Astrocyte (in vitro differentiated cells and primary cell): ENCODE measurements around the gene NTN1. TPM values are rescaled to one million over a fixed set of nuclear protein-coding genes. Genes with fewer than 3 reads are reported as not detected.

Experiments
- DNase-seq: peaks from one replicate; pipeline ENCODE4 v3.0.0-alpha.2; 2010; ENCODE audit warnings: low read depth
- FAIRE-seq: peaks from 2 replicates; lab custom pipeline; 2011; peaks lifted over from hg19 to GRCh38; lab: Jason Lieb, UNC
- H2AFZ ChIP-seq: 2 replicates; pipeline ENCODE4 v1.6.0; 2012; ENCODE audit warnings: low read depth, low read length, inconsistent platforms
- H3K27ac ChIP-seq: 2 replicates; pipeline ENCODE4 v1.5.1; 2011; ENCODE audit warnings: low read depth, low read length, inconsistent platforms
- H3K27me3 ChIP-seq: 2 replicates; pipeline ENCODE4 v1.6.0; 2011; ENCODE audit warnings: low read length, inconsistent platforms; ENCODE audit not compliant: insufficient read depth
- H3K36me3 ChIP-seq: 2 replicates; pipeline ENCODE4 v1.5.1; 2011; ENCODE audit warnings: low read length, inconsistent platforms; ENCODE audit not compliant: insufficient read depth
- H3K4me1 ChIP-seq: 2 replicates; pipeline ENCODE4 v1.5.1; 2011; ENCODE audit warnings: low read length, inconsistent platforms; ENCODE audit not compliant: insufficient read depth
- H3K4me2 ChIP-seq: 2 replicates; pipeline ENCODE4 v1.6.0; 2012; ENCODE audit warnings: low read length, inconsistent platforms
- H3K4me3 ChIP-seq: 2 replicates; pipeline ENCODE4 v1.5.1; 2011; ENCODE audit warnings: low read depth, mild to moderate bottlenecking, low read length, inconsistent platforms; ENCODE audit not compliant: insufficient read depth
- H3K79me2 ChIP-seq: 2 replicates; pipeline ENCODE4 v1.6.0; 2012; ENCODE audit warnings: mild to moderate bottlenecking, low read length, inconsistent platforms; ENCODE audit not compliant: insufficient read depth
- H3K9ac ChIP-seq: 2 replicates; pipeline ENCODE4 v1.6.0; 2012; ENCODE audit warnings: mild to moderate bottlenecking, low read length, inconsistent platforms
- H3K9me3 ChIP-seq: 2 replicates; pipeline ENCODE4 v1.5.1; 2012; ENCODE audit warnings: low read depth, mild to moderate bottlenecking, low read length, inconsistent platforms; ENCODE audit not compliant: insufficient read depth
- H4K20me1 ChIP-seq: 2 replicates; pipeline ENCODE4 v1.6.0; 2012; ENCODE audit warnings: low read length, inconsistent platforms; ENCODE audit not compliant: insufficient read depth
- H3K27ac Mint-ChIP-seq: one replicate; pipeline ENCODE4 v1.8.0; 2021; ENCODE audit warnings: mild to moderate bottlenecking, mixed read lengths; ENCODE audit not compliant: unreplicated experiment
- H3K27me3 Mint-ChIP-seq: one replicate; pipeline ENCODE4 v1.8.0; 2021; ENCODE audit warnings: low read depth, mixed read lengths; ENCODE audit not compliant: unreplicated experiment
- H3K36me3 Mint-ChIP-seq: one replicate; pipeline ENCODE4 v1.8.0; 2021; ENCODE audit warnings: low read depth, mixed read lengths; ENCODE audit not compliant: unreplicated experiment
- H3K4me1 Mint-ChIP-seq: one replicate; pipeline ENCODE4 v1.8.0; 2021; ENCODE audit warnings: low read depth, mixed read lengths; ENCODE audit not compliant: unreplicated experiment
- H3K4me3 Mint-ChIP-seq: one replicate; pipeline ENCODE4 v1.8.0; 2021; ENCODE audit warnings: mild to moderate bottlenecking, moderate library complexity, mixed read lengths; ENCODE audit not compliant: unreplicated experiment
- H3K9me3 Mint-ChIP-seq: one replicate; pipeline ENCODE4 v1.8.0; 2021; ENCODE audit warnings: mild to moderate bottlenecking, mixed read lengths; ENCODE audit not compliant: unreplicated experiment
- CTCF ChIP-seq: IDR thresholded peaks from 2 replicates; pipeline ENCODE4 v1.5.1; 2011; ENCODE audit warnings: low read depth, mild to moderate bottlenecking, inconsistent platforms, low read length, moderate library complexity; ENCODE audit not compliant: insufficient read depth
- EZH2 ChIP-seq: IDR thresholded peaks from 2 replicates; pipeline ENCODE4 v1.6.1; 2012; ENCODE audit warnings: mild to moderate bottlenecking, low read length, inconsistent platforms; ENCODE audit not compliant: insufficient read depth
- total RNA-seq: library from RNA; stranded (reverse); gene quantifications from 2 replicates; pipeline ENCODE4 v1.2.1, GENCODE V29; 2021

The NTN1 gene
- total RNA-seq, 1 donor from 2014 or later = 9.8 TPM

DNA sequence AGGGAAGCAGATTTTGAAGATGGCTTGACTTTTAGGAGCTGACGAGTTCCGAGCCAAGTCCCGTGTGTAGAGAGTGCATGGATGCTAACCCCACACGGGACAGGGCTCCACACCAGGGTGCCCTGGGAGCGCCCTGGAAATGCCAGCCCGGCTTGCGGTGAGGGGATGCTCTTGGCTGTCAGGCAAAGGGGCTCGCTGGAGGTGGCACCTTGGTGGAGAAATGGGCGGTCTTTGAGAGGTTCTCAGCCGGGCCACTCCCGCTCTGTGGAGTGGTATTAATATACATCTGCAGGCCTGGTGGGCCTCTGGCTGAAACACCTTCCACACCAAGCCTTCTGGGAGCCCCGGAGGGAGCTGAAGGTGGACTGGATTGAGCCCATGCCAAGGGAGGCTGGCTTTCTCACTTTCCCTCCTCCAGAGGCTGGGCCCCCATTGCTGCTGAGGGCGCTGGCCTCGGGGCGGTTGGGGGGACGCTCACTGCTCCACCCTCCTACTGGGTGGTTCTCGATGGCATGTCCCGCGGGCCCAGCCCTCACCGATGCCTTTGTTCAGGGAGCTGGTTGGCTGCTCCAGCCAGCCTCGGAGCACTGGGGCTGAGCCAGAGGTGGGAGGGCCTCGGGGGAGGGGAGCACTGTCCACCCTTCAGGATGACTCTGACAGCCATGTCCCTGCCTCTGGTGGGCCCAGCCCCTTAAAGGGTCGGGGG lies 210.3 kb downstream of the NTN1 start:
- no peaks in the 10 kb centered on the region for H3K36me3 Mint-ChIP-seq
- Histone ChIP-seq H3K27me3 (no peaks in the 10 kb centered on the region), H3K27ac (no peak overlapping the region), H3K79me2 (no peaks in the 10 kb centered on the region), H3K4me2 (no peak overlapping the region), H3K36me3 (no peaks in the 10 kb centered on the region), H4K20me1 (no peaks in the 10 kb centered on the region), H2AFZ (no peak overlapping the region), H3K9ac (no peak overlapping the region), H3K9me3 (no peaks in the 10 kb centered on the region), H3K4me1 (peaks cover 17% of the 10 kb centered on the region), H3K4me3 (no peak overlapping the region)
- FAIRE-seq = no peak
- DNase-seq = no peak
- peaks cover 2% of the 10 kb centered on the region for H3K27me3 Mint-ChIP-seq
- H3K9me3 Mint-ChIP-seq = peaks cover 8% of the 10 kb centered on the region
- no peaks in the 10 kb centered on the region for H3K4me1 Mint-ChIP-seq
- no peak overlapping the region for H3K4me3 Mint-ChIP-seq
- TF ChIP-seq CTCF (no peak), EZH2 (no peak)
- H3K27ac Mint-ChIP-seq = no peak overlapping the region

DNA sequence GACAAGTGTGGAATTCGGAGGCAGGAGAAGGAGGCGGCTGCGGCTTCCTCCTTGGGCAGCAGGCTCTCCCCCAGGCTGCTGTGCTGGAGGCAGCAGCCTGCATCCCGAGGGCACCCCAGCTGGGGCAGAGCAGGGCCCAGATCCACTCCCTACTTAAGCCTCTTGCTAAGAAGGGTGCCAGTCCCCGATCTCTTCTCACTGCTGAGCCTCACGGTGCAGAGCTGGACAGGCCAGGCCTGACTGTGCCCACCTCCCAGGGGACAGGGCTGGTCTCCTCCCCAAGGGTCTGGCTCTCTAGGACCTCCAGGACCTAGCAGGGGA lies 210.8 kb downstream of the NTN1 start:
- no peak overlapping the region for H3K9ac ChIP-seq
- H3K36me3 ChIP-seq = no peaks in the 10 kb centered on the region
- Mint-ChIP-seq H3K36me3 (no peaks in the 10 kb centered on the region), H3K27me3 (peaks cover 2% of the 10 kb centered on the region), H3K4me3 (no peak overlapping the region), H3K27ac (no peak overlapping the region), H3K9me3 (peaks cover 10% of the 10 kb centered on the region), H3K4me1 (no peaks in the 10 kb centered on the region)
- H3K9me3 ChIP-seq = no peaks in the 10 kb centered on the region
- H3K4me1 ChIP-seq = peaks cover 17% of the 10 kb centered on the region
- H3K4me2 ChIP-seq = no peak overlapping the region
- H2AFZ ChIP-seq = no peak overlapping the region
- no peak for FAIRE-seq
- no peaks in the 10 kb centered on the region for H3K27me3 ChIP-seq
- TF ChIP-seq EZH2 (no peak), CTCF (no peak)
- no peak overlapping the region for H3K27ac ChIP-seq
- DNase-seq = no peak
- H4K20me1 ChIP-seq = no peaks in the 10 kb centered on the region
- H3K4me3 ChIP-seq = no peak overlapping the region
- H3K79me2 ChIP-seq = no peaks in the 10 kb centered on the region

GRCh38 chr17:9232591-9233270 lies 211.4 kb downstream of the NTN1 start:
- Histone ChIP-seq H3K36me3 (no peaks in the 10 kb centered on the region), H3K9ac (no peak overlapping the region), H3K4me2 (no peak overlapping the region), H3K27ac (no peak overlapping the region), H2AFZ (no peak overlapping the region), H3K4me3 (no peak overlapping the region), H3K4me1 (peaks cover 17% of the 10 kb centered on the region), H3K9me3 (no peaks in the 10 kb centered on the region), H3K79me2 (no peaks in the 10 kb centered on the region), H3K27me3 (no peaks in the 10 kb centered on the region), H4K20me1 (no peaks in the 10 kb centered on the region)
- Mint-ChIP-seq H3K4me3 (no peak overlapping the region), H3K9me3 (peaks cover 10% of the 10 kb centered on the region), H3K27me3 (peaks cover 2% of the 10 kb centered on the region), H3K27ac (no peak overlapping the region), H3K36me3 (no peaks in the 10 kb centered on the region), H3K4me1 (no peaks in the 10 kb centered on the region)
- DNase-seq (no peak), FAIRE-seq (no peak)
- TF ChIP-seq EZH2 = no peak
- TF ChIP-seq CTCF = no peak
